ENCODE measurements around the gene CHN2. TPM values are rescaled to one million over a fixed set of nuclear protein-coding genes. Genes with fewer than 3 reads are reported as not detected.

The CHN2 gene
- total RNA-seq, 6 experiments from 2014 or later, result not detected

- H3K4me1 Mint-ChIP-seq (ENCODE audit: low read depth), result no peaks in the 10 kb centered on the region
Measured at GRCh38 chr7:29480934-29481651, 286.5 kb downstream of the CHN2 start.

DNA sequence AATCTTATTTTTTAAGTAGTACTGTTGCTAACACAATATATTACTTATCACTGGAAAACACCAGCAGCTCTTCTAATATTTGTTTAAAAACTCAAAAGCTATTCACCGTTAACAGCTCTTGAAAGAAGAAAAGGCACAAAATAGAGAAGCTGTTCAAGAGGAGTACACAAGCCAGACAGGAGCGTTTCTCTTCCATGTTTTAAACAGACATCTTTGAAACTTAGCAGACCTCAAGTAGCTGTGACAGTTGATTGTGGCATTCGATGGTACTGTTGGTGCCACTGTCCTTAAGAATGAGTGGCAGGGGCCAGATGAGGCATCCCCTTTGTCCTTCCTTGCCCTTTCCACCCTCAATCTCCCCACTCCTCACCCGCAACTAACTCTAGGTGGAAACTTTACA lies 287.5 kb downstream of the CHN2 start:
- TF ChIP-seq CTCF (IDR thresholded peaks at IDR 0.05), result no peak
- Mint-ChIP-seq H3K27me3 (ENCODE audit: insufficient read depth) (peaks cover 9% of the 10 kb centered on the region), H3K4me1 (ENCODE audit: low read depth) (no peaks in the 10 kb centered on the region), H3K27ac (no peak overlapping the region), H3K36me3 (ENCODE audit: low read depth) (no peaks in the 10 kb centered on the region), H3K4me3 (no peak overlapping the region), H3K9me3 (no peaks in the 10 kb centered on the region)
- no peak for DNase-seq

More at GRCh38 chr7:29480934-29481651, 286.5 kb downstream of the CHN2 start:
- no peak for TF ChIP-seq CTCF (IDR thresholded peaks at IDR 0.05)
- H3K27me3 Mint-ChIP-seq (ENCODE audit: insufficient read depth), result peaks cover 9% of the 10 kb centered on the region
- no peaks in the 10 kb centered on the region for H3K36me3 Mint-ChIP-seq (ENCODE audit: low read depth)
- H3K9me3 Mint-ChIP-seq, result no peaks in the 10 kb centered on the region
- H3K4me3 Mint-ChIP-seq, result no peak overlapping the region
- DNase-seq, result no peak
- no peak overlapping the region for H3K27ac Mint-ChIP-seq

GRCh38 chr7:29483219-29484104 lies 288.9 kb downstream of the CHN2 start:
- TF ChIP-seq CTCF (IDR thresholded peaks at IDR 0.05), result no peak
- Mint-ChIP-seq H3K27ac (no peak overlapping the region), H3K36me3 (ENCODE audit: low read depth) (no peaks in the 10 kb centered on the region)

DNA sequence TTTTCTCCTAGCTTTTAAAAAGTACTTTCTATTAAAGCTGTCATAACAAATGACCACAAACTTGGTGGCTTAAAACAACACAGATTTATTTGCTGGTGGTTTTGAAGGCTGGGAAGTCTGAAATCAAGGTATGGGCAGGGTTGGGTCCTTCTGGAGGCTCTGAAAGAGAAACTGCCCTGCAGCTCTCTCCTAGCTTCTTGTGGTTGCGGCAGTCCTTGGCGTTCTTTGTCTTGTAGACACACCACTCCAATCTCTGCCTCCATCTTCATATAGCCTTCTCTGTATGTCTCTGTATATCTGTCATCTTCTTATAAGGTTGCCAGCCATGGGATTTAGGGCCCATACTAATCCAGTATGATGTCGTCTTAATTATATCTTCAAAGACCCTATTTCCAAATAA lies 289.7 kb downstream of the CHN2 start:
- Mint-ChIP-seq H3K27ac (no peak overlapping the region), H3K36me3 (ENCODE audit: low read depth) (no peaks in the 10 kb centered on the region), H3K4me1 (ENCODE audit: low read depth) (peaks cover 18% of the 10 kb centered on the region), H3K4me3 (no peak overlapping the region), H3K9me3 (no peaks in the 10 kb centered on the region), H3K27me3 (ENCODE audit: insufficient read depth) (peaks cover 4% of the 10 kb centered on the region; the same call in 1 of the 2 replicates)
- DNase-seq, result no peak
- TF ChIP-seq CTCF (IDR thresholded peaks at IDR 0.05), result no peak

More at GRCh38 chr7:29483219-29484104, 288.9 kb downstream of the CHN2 start:
- H3K4me1 Mint-ChIP-seq (ENCODE audit: low read depth), result peaks cover 10% of the 10 kb centered on the region
- DNase-seq, result no peak
- H3K9me3 Mint-ChIP-seq, result no peaks in the 10 kb centered on the region
- H3K4me3 Mint-ChIP-seq, result no peak overlapping the region
- H3K27me3 Mint-ChIP-seq (ENCODE audit: insufficient read depth), result peaks cover 6% of the 10 kb centered on the region; the same call in 1 of the 2 replicates

DNA sequence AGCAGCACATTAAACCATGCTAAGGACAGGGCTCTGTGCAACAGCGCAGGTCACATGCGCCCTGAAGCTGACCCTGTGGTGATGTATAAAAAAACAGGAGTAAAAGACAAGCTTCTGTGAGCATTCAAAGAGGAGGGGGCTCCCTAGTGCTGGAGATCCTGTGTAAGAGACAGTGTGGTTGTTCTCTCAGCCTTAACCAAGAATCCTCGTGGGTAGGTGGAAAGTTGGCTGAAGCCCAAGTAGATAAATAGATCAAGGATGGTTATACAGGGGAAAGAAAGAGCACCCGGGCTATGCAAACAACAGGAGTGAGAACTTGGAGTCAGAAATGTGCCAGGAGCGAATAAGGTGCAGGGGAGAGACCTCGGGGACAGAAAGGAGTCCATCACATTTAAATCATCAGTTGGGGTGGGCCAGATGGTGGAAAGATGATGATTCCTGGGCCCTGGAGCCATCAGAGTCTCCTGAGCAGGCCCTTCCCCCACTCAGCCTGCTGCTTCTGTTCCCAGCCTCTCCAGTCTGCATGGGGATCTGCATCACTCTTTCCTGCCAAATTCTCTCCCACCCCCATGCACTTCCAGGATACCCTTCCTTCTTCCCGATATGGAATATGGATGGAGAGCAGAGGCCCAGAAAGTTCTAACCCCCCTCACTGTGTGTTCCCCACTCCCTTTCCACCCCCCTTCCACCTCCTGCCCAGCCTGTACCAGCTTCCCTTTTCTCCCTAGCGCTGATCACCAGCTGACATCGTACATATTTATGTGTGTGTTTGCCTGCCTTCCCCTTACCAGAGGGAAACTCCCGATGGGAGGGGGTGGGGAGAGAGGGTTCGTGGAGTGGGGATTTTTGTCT lies 291.0 kb downstream of the CHN2 start:
- DNase-seq, result no peak
- Mint-ChIP-seq H3K27ac (no peak overlapping the region), H3K36me3 (ENCODE audit: low read depth) (no peaks in the 10 kb centered on the region), H3K9me3 (no peaks in the 10 kb centered on the region), H3K27me3 (ENCODE audit: insufficient read depth) (peaks cover 2% of the 10 kb centered on the region; the same call in 1 of the 2 replicates), H3K4me1 (ENCODE audit: low read depth) (peaks cover 30% of the 10 kb centered on the region), H3K4me3 (no peak overlapping the region)
- TF ChIP-seq CTCF (IDR thresholded peaks at IDR 0.05), result no peak

All from HFFc6 (cell line).